Pancreas (tissue), 10 donors: Measurements from ENCODE around the gene SH3RF2. TPM values are rescaled to one million over a fixed set of nuclear protein-coding genes. Genes with fewer than 3 reads are reported as not detected.

Experiments
- ATAC-seq, 4 donors: fragments of 200-7000 bp; cut with Tn5 transposase; one replicate each; pipeline versions ENCODE4 v1.8.0 to v1.9.1; 2020; ENCODE audit warnings: mild to moderate bottlenecking in 4 of 4, moderate library complexity in 4 of 4
- DNase-seq, 6 donors: peaks; one replicate each; pipeline ENCODE4 v3.0.0-alpha.2; 2020
- FAIRE-seq: peaks from 2 replicates; lab custom pipeline; 2012; peaks lifted over from hg19 to GRCh38; lab: Jason Lieb, UNC
- H3K27ac ChIP-seq, 4 donors: fragments of 200-600 bp; sonication (generic); 1 replicate in 3 of 4; 2 replicates in 1 of 4; pipeline versions ENCODE4 v1.5.0 to v1.8.0; 2020
- H3K27me3 ChIP-seq, 4 donors: fragments of 200-600 bp; one replicate each; pipeline ENCODE4 v1.8.0; 2021
- H3K36me3 ChIP-seq, 3 donors: fragments of 200-600 bp; sonication (generic) in 1 of 3; one replicate each; pipeline versions ENCODE4 v1.5.0 to v1.8.0; 2020 to 2021
- H3K4me1 ChIP-seq, 3 donors: fragments of 200-600 bp; one replicate each; pipeline ENCODE4 v1.8.0; 2021
- H3K4me3 ChIP-seq, 4 donors: fragments of 200-600 bp; sonication (generic) in 2 of 4; one replicate each; pipeline versions ENCODE4 v1.5.0 to v1.8.0; 2020 to 2021
- H3K9me3 ChIP-seq, 4 donors: fragments of 200-600 bp; one replicate each; pipeline ENCODE4 v1.8.0; 2021
- WGBS, 2 donors: extraction: QIAGEN DNeasy Blood & Tissue Kit; methylation state at CpG; one replicate each; pipeline ENCODE4 v1.1.7; 2013; 5-methylcytosine and 5-hydroxymethylcytosine counted together
- intact Hi-C, 3 donors: fragments of 100-400 bp; cut with DNase I; formaldehyde crosslinking; loops; one replicate each; pipeline versions ENCODE4 v1.11.1 to v1.14.2; 2022
- polyA plus RNA-seq, 2 donors: library from polyadenylated mRNA; stranded (reverse); fragments of 200-250 nt; gene quantifications; one replicate each; pipeline ENCODE4 v1.2.3, GENCODE V29; 2013
- total RNA-seq, 6 donors: library from RNA; stranded (reverse); fragmentation: NEBNext Ultra II Directional in 4 of 6; extraction: Animal tissue kit (Norgen Biotek cat#: 25700) in 4 of 6; gene quantifications; one replicate each; pipeline versions ENCODE4 v1.2.1 to v1.2.4, GENCODE V29; 2021 to 2023
- TF ChIP-seq, protein P1 (sequence below), 4 donors: fragments of 200-600 bp; sonication (generic) in 3 of 4; IDR thresholded peaks; one replicate each; pipeline versions ENCODE4 v1.5.0 to v1.8.0; 2021; ENCODE audit warnings: antibody characterized with exemption in 4 of 4
- donor health status: healthy with polysubstance abuse.
- donor health status: DM: no; HTN: no; CAD: no; lungs with moderate emphysema.
- donor health status: DM: no; HTN: no; CAD: no.
- donor health status: control.
- donor health status: control.
- donor health status: Bipolar disorder and iron deficiency.
- donor health status: DM: yes; HTN: yes; CAD: no.
- donor health status: DM: no; HTN: no; CAD: no.
- donor health status: DM: no; HTN: no; CAD: no.
- donor health status: DM: yes; HTN: yes; CAD: no.

SH3RF2 gene
- total and polyA plus RNA-seq, 8 donors: 6.3 to 22.4 (median 12.8) TPM

DNA sequence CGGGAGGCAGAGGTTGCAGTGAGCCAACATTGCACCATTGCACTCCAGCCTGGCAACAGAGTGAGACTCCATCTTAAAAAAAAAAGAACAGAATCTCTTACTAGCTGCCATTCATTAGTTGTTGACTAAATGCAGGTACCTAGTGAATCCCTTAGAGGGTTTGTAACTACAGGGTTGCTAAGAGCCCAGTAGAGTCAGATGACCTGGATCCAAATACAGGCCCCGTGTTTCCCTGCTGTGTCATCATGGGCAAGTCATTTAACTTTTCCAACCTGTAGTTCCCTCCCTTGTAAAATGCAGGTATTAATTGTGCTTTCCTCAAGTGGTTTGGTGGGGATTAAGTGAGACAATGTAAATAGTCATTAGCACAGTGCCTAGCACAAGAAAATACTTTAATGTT lies 136.2 kb downstream of the SH3RF2 start:
- no peaks in the 10 kb centered on the region for H3K4me1 ChIP-seq
- FAIRE-seq: no peak
- TF ChIP-seq, protein P1, sequence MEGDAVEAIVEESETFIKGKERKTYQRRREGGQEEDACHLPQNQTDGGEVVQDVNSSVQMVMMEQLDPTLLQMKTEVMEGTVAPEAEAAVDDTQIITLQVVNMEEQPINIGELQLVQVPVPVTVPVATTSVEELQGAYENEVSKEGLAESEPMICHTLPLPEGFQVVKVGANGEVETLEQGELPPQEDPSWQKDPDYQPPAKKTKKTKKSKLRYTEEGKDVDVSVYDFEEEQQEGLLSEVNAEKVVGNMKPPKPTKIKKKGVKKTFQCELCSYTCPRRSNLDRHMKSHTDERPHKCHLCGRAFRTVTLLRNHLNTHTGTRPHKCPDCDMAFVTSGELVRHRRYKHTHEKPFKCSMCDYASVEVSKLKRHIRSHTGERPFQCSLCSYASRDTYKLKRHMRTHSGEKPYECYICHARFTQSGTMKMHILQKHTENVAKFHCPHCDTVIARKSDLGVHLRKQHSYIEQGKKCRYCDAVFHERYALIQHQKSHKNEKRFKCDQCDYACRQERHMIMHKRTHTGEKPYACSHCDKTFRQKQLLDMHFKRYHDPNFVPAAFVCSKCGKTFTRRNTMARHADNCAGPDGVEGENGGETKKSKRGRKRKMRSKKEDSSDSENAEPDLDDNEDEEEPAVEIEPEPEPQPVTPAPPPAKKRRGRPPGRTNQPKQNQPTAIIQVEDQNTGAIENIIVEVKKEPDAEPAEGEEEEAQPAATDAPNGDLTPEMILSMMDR (IDR thresholded peaks at IDR 0.05): no peak
- ATAC-seq: peak in 2 of 4 donors; percentile 13 to 39
- H3K4me3 ChIP-seq: no peak overlapping the region
- DNase-seq: no peak
- WGBS, 2 donors: 92 to 100% methylated on average over 2 of the region's 2 CpGs
- no peaks in the 10 kb centered on the region for H3K9me3 ChIP-seq
- no peak overlapping the region for H3K27ac ChIP-seq
- H3K27me3 ChIP-seq: no peaks in the 10 kb centered on the region
- no peaks in the 10 kb centered on the region for H3K36me3 ChIP-seq
- intact Hi-C loops: no loop called here

DNA sequence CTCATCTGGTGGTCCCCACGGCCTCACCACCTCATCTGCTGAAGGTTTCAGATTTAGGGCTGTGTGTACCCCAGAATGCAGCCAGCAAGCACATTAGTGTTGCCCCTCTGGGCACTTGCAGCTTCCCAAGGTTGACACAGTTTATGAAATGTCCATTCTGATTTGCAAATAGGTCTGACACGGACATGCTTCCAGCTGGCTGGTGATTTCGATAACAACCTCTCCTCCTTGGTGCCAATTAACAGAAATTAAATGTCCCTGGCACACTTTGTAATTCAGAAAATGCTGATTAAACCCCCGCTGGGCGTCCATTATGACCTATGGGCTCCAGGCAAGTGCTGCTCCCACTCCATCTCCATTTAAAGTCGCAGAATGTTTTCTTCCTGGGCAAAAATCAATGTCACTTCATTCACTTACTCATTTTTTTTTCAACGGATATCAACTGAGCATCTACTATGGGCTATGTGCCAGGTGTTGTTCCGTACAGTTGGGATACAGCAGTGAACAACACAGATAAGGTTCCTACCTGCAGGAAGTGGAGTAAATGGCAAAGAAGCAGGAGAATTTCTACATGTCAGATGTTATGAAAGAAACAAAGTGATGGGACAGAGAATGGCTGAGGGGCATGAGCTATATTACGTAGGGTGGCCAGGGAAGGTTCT lies 137.0 kb downstream of the SH3RF2 start:
- DNase-seq (no peak), FAIRE-seq (no peak), ATAC-seq (peak in 2 of 4 donors; percentile 21 to 25)
- Histone ChIP-seq H3K4me1 (no peaks in the 10 kb centered on the region), H3K36me3 (no peaks in the 10 kb centered on the region), H3K4me3 (no peak overlapping the region), H3K27me3 (no peaks in the 10 kb centered on the region), H3K27ac (no peak overlapping the region), H3K9me3 (no peaks in the 10 kb centered on the region)
- TF ChIP-seq, protein P1 (IDR thresholded peaks at IDR 0.05): no peak
- intact Hi-C loops: no loop called here
- 55 to 61% methylated on average over 9 of the region's 9 CpGs for WGBS, 2 donors

DNA sequence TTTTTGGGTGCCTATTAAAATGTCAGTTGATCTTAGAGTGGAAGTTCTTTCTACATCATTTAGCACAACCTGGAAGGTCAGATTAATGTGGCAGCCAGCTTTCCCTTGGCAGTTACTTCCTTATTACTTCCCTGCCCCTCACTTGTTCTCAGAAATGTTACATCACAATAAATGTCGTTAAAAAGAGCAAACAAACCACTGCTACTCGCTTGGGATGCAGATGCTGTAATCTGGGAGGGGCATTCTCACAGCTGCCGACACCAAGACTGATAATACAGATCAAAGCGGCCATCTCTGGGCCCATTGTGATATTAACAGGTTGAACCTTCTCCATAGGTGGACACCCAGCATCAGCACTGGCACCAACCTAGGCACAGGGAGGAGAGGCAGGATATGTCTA lies 139.7 kb downstream of the SH3RF2 start:
- Histone ChIP-seq H3K4me3 (no peak overlapping the region), H3K36me3 (no peaks in the 10 kb centered on the region), H3K27me3 (no peaks in the 10 kb centered on the region), H3K9me3 (no peaks in the 10 kb centered on the region), H3K27ac (no peak overlapping the region), H3K4me1 (no peaks in the 10 kb centered on the region)
- TF ChIP-seq, protein P1 (IDR thresholded peaks at IDR 0.05): no peak
- intact Hi-C loops: no loop called here
- peak in 2 of 4 donors; percentile 55 for ATAC-seq
- 49 to 60% methylated on average over 4 of the region's 4 CpGs for WGBS, 2 donors
- no peak for DNase-seq
- FAIRE-seq: no peak

DNA sequence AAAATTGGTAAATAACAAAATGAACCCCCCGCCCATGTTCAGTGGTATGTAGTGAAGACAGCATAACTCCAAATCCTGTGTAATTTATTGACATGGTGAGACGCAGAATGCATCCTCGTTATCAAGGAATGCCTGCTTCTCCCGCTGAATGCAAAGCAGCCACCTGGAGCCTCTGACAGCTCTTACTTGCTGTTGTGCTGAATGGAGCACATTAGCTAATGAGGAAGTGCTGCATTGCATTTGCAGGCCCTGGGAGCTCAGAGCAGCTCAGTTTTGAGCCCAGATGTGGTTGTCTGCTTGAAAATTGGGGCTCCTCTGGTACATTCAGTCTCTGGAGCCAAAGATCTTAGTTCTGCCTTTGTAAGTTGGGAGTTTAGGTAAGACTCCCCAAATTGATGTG lies 140.1 kb downstream of the SH3RF2 start:
- no peaks in the 10 kb centered on the region for H3K36me3 ChIP-seq
- ATAC-seq: peak in 2 of 4 donors; percentile 20 to 43
- H3K27me3 ChIP-seq: no peaks in the 10 kb centered on the region
- FAIRE-seq: no peak
- H3K4me3 ChIP-seq: no peak overlapping the region
- no peaks in the 10 kb centered on the region for H3K4me1 ChIP-seq
- no peak for DNase-seq
- no peaks in the 10 kb centered on the region for H3K9me3 ChIP-seq
- H3K27ac ChIP-seq: no peak overlapping the region
- intact Hi-C loops: no loop called here
- TF ChIP-seq, protein P1 (IDR thresholded peaks at IDR 0.05): no peak
- WGBS, 2 donors: 84 to 88% methylated on average over 4 of the region's 4 CpGs

DNA sequence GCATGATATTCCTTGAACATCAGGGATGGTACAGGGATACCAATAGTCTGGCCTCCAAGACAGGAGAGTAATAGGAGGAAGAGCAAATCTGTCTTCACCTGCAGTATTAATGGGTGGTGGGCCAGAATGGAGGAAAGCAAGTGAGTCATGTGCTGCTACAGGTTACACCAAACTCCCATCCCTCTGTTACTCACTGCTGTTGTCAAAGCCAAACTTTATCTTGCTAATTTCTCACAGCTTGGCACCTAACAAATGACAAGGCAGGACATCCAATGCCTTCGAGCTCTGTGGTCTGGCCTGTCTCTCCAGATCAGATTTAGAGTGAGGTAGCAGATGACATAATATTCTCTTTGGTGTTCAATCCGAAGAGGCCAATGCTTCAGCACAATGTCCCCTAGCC lies 142.2 kb downstream of the SH3RF2 start:
- no peak for ATAC-seq
- 67% methylated on average over 2 of the region's 2 CpGs for WGBS, 2 donors

More for the DNA sequence above, 142.2 kb downstream of the SH3RF2 start:
- DNase-seq: no peak
- Histone ChIP-seq H3K36me3 (no peaks in the 10 kb centered on the region), H3K9me3 (no peaks in the 10 kb centered on the region), H3K4me3 (no peak overlapping the region), H3K4me1 (no peaks in the 10 kb centered on the region), H3K27ac (no peak overlapping the region), H3K27me3 (no peaks in the 10 kb centered on the region)
- intact Hi-C loops: no loop called here
- TF ChIP-seq, protein P1 (IDR thresholded peaks at IDR 0.05): no peak
- FAIRE-seq: no peak
